Measurements from ENCODE around the gene PITPNM1.

GRCh38 chr11:67494371-67495233 is 10.6 kb downstream of the PITPNM1 start:
- no peak for TF ChIP-seq YY1 (IDR thresholded peaks at IDR 0.05; ENCODE audit: insufficient read depth, insufficient read length)
- TF ChIP-seq ZNF274 (IDR thresholded peaks at IDR 0.05; ENCODE audit: low read depth, low read length) = no peak

All from NT2/D1 (cell line).